ENCODE data around the gene PELI3.

PELI3 gene

GRCh38 chr11:66498506-66498905 is 31.8 kb downstream of the PELI3 start:
- no peak for TF ChIP-seq CTCF (IDR thresholded peaks at IDR 0.05; ENCODE audit: low read depth, low read length)
- no peak for TF ChIP-seq MYC (IDR thresholded peaks at IDR 0.05; ENCODE audit: low read depth, low read length)
- TF ChIP-seq, protein P1, sequence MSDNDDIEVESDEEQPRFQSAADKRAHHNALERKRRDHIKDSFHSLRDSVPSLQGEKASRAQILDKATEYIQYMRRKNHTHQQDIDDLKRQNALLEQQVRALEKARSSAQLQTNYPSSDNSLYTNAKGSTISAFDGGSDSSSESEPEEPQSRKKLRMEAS (IDR thresholded peaks at IDR 0.05; ENCODE audit: low read depth, low read length) = no peak
- no peak for TF ChIP-seq POLR2A (IDR thresholded peaks at IDR 0.05; ENCODE audit: extremely low read depth, insufficient read length)
- no peak overlapping the region for H3K4me3 ChIP-seq (ENCODE audit: low read depth, low read length)
- DNase-seq (ENCODE audit: low read depth) = no peak

GRCh38 chr11:66505276-66505816 is 38.6 kb downstream of the PELI3 start:
- no peak for DNase-seq (ENCODE audit: low read depth)
- no peak overlapping the region for H3K4me3 ChIP-seq (ENCODE audit: low read depth, low read length)
- TF ChIP-seq POLR2A (IDR thresholded peaks at IDR 0.05; ENCODE audit: extremely low read depth, insufficient read length) (no peak), CTCF (IDR thresholded peaks at IDR 0.05; ENCODE audit: low read depth, low read length) (no peak), MYC (IDR thresholded peaks at IDR 0.05; ENCODE audit: low read depth, low read length) (no peak)
- TF ChIP-seq, protein P1 (IDR thresholded peaks at IDR 0.05; ENCODE audit: low read depth, low read length) = no peak

DNA sequence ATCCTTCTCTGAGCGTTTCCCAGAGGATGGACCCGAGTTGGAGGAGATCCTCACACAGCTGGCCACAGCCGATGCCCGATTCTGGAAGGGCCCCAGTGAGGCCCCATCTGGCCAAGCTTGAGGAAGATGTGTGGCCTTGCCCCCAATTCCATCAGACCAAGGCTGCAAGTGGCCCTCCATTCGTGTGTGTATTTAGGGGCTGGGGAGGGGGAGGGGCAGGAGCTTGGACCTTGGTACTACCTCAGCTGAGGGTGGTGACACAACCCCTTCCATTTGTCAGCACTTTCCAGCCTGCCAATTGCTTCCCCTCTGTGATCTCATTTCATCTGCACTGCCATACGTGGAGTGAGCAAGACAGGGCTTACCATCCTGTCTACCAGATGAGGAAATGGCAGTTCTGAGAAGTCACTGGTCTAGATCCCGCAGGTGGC is 42.4 kb downstream of the PELI3 start:
- no peak overlapping the region for H3K4me3 ChIP-seq (ENCODE audit: low read depth, low read length)
- TF ChIP-seq POLR2A (IDR thresholded peaks at IDR 0.05; ENCODE audit: extremely low read depth, insufficient read length) = no peak
- no peak for TF ChIP-seq MYC (IDR thresholded peaks at IDR 0.05; ENCODE audit: low read depth, low read length)
- no peak for TF ChIP-seq CTCF (IDR thresholded peaks at IDR 0.05; ENCODE audit: low read depth, low read length)
- TF ChIP-seq, protein P1 (IDR thresholded peaks at IDR 0.05; ENCODE audit: low read depth, low read length) = no peak
- DNase-seq (ENCODE audit: low read depth) = no peak

DNA sequence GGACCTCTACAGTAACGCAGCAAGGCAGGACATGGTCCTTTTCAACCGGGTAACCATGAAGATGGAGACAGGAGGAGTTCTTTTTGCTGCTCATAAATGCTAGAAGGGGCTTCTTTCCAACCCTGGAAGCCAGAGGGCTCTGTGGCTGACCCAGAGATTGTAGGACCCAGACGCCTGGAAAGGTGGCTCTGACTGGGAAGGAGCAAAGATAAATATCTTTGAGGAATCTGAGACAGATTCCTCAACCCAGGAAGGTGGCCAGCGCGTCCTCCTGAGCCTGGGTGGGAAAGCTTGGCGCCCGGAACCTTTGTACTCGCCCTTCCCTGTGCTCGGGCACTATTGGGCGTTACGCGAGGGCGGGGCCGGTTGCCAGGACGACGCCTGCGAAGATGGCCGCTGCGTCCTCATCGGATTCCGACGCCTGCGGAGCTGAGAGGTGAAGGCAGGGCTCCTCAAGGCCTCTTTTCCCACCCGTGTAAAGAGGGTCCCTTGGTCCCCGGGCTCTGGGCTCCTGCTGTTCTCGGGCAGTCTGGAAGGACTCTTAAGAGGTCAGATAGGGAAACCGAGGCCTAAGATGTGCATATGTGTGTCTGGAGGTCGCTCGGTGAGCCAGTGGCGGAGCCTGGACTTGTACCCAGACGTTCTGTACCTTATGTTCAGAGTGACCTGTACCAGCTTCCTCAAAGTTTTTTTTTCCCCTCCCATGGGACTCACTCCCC is 43.7 kb downstream of the PELI3 start, which contains the start of gene BBS1:
TSS of gene BBS1 (plus strand) at position 365 of the 719 bp plus-strand sequence. CDS start at position 390, 25 bp downstream.
- TF ChIP-seq POLR2A (IDR thresholded peaks at IDR 0.05; ENCODE audit: extremely low read depth, insufficient read length) (peak; percentile 42), CTCF (IDR thresholded peaks at IDR 0.05; ENCODE audit: low read depth, low read length) (no peak), MYC (IDR thresholded peaks at IDR 0.05; ENCODE audit: low read depth, low read length) (peak; percentile 34; the same call in 1 of the 2 replicates)
- TF ChIP-seq, protein P1 (IDR thresholded peaks at IDR 0.05; ENCODE audit: low read depth, low read length) = peak; percentile 7; the same call in 1 of the 2 replicates
- peak; percentile 81 for DNase-seq (ENCODE audit: low read depth)
- peak within 1 kb of the TSS; percentile 88 for H3K4me3 ChIP-seq (ENCODE audit: low read depth, low read length)

- H3K4me3 ChIP-seq (ENCODE audit: low read depth, low read length) = peak overlapping the region; percentile 88
- TF ChIP-seq POLR2A (IDR thresholded peaks at IDR 0.05; ENCODE audit: extremely low read depth, insufficient read length) (no peak), MYC (IDR thresholded peaks at IDR 0.05; ENCODE audit: low read depth, low read length) (no peak), CTCF (IDR thresholded peaks at IDR 0.05; ENCODE audit: low read depth, low read length) (no peak)
- TF ChIP-seq, protein P1 (IDR thresholded peaks at IDR 0.05; ENCODE audit: low read depth, low read length) = no peak
- no peak for DNase-seq (ENCODE audit: low read depth)
These were observed 44.3 kb downstream of the PELI3 start for GRCh38 chr11:66510990-66511339.

Data from NB4 (cell line).